ENCODE measurements around the gene VPS41.
"Not testable (repeated sequence)": the region's sequence is repeated elsewhere in the genome, so short reads cannot be mapped to it uniquely, and the experiment has no call there.

Gene VPS41

DNA sequence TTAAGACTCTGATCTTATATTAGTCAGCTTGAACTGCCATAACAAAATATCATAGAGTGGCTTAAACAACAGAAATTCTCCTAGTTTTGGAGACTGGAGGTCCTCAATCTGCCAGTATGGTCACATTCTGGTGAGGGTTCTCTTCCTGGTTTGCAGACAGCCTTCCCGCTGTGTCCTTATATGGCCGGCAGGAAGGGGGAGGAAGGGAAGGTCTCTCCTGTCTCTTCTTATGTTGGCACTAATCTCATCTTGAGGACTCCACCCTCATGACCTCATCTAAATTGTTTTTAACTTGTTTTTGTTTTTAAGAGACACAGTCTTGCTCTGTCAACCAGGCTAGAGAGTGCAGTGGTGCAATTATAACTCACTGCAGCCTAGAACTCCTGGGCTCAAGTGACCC, 53.1 kb downstream of the VPS41 start:
- DNase-seq (ENCODE audit: low read depth in 1 of 2, low spot score in 1 of 2), result no peak

- DNase-seq (ENCODE audit: low read depth in 1 of 2, low spot score in 1 of 2), result no peak
Measured at GRCh38 chr7:38855386-38855785, 53.6 kb downstream of the VPS41 start.

DNA sequence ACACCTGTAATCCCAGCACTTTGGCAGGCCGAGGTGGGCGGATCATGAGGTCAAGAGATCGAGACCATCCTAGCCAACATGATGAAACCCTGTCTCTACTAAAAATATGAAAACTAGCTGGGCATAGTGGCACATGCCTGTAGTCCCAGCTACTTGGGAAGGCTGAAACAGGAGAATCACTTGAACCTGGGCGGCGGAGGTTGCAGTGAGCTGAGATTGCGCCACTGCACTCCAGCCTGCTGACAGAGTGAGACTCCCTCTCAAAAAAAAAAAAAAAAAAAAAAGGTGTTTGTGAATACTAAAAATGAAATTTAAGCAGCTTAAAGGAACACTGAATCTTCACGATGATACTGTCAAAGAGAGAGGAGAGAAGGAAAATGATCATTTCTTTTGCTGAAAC, 54.0 kb downstream of the VPS41 start:
- not testable (repeated sequence) for DNase-seq (ENCODE audit: low read depth in 1 of 2, low spot score in 1 of 2)

- DNase-seq (ENCODE audit: low read depth in 1 of 2, low spot score in 1 of 2), result no peak
Measured at GRCh38 chr7:38851321-38851720, 57.7 kb downstream of the VPS41 start.

DNA sequence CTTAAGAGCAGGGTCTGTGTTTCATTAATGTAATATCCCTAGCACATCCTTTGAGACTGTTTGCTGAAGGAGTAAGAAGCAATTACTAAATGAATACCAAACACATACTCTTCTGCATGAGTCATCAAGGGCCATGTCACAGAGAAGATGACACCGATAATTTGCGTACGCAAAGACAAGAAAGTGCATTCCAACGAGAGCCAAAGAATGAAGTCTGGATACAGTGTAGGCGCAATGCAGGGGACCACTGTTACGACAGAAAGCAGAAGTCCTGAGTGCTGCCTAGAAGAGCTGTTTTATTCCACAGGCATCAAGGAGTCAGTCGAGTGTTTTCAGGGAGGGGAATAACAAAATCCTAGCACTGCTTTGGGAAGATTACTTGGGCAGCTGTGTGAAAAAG, 62.7 kb downstream of the VPS41 start:
- DNase-seq (ENCODE audit: low read depth in 1 of 2, low spot score in 1 of 2), result no peak

DNA sequence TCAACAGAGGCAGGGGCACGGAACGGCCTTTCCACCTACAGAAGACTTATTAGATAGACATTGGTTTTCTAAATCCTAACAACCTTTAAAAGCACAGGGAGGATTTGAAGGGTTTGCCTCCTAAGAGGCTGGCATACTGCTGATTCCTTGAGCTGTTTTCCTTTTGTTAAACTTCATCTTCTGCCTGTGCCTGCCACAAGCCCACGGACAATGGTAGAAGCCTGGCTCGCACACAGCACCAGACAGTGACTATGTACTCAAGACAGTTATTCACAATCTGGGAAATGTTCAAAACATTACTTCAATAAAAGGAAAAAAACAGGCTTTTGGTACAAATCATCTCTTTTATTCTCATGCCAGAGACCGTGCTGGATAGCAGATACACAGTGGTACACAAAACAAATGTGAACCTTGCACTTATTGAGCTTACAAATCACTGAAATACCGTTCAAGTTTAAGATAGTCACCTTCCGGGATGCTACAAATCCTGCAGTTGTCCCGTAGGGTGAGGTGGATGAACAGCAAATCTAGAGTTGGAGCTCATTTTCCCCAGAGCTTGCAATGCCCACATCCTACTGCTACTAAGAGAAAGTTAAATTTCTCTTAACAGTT, 63.9 kb downstream of the VPS41 start:
- no peak for DNase-seq (ENCODE audit: low read depth in 1 of 2, low spot score in 1 of 2)

DNA sequence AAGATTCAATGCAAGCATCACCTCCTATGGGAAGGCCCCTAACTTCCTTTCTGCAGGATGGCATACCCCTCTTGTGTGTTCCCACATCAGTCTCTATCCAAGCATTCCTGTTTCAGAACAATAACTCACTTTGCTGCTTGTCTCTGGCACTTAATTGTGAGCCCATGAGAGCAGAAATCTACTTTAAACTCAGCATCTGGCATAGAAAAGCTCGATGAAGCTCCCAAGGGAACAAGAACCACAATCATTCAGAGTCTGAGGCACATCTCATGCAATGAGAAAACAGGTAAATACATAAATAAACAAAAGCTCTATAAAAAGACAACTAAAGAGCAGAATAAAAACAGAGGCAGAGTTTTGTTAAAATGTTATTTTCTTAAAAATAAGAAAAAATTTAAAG, 66.2 kb downstream of the VPS41 start:
- DNase-seq (ENCODE audit: low read depth in 1 of 2, low spot score in 1 of 2), result no peak

GRCh38 chr7:38840736-38841460, 68.1 kb downstream of the VPS41 start:
- no peak for DNase-seq (ENCODE audit: low read depth in 1 of 2, low spot score in 1 of 2)

DNA sequence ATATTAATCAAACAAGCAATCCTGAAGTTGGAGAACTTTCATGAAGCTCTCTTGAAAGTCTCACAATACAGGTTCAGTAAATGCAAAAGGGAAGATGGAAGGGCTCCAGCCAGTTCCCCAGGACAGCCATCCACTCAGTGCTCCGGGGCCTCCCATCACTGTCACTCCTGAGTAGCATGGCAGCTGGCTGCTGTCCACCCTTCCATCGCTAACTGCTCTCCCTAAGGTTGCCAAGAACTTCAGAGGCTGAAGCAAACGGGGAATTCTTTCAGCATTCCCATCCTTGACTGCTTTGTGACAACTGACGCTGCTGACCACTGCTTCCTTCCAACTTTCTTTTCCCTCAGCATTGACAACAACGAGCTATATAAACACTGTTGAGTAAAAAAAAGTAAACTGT, 69.1 kb downstream of the VPS41 start:
- no peak for DNase-seq (ENCODE audit: low read depth in 1 of 2, low spot score in 1 of 2)

DNA sequence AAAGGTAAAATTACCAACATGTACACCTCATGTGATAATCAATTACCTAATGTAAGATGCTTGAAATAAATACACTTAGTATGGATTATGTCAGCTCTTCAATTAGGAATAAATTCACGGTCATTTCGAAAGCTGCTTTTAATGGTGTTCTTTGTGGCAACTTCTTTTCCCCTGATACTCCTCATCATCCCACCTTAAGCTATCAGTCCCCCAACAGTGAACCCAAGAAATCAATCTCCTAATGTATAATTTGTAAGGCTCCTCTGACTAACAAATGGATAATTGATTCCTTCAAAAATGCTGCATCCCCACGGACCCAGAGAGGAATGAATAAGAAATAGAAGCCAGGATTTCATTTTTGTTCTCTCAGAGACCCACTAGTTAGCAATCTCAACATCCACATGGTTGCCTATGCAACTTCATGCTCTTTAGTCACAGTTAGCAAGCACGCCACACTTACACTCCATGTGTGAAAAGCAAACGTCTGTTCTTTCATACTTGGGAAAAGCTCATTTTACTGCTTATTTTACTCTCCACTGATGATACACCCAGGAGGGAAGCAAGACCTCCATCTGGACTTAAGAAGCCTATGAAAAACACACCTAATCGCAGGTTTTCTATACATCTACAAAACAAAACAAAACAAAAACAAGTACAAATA, 70.1 kb downstream of the VPS41 start:
- DNase-seq (ENCODE audit: low read depth in 1 of 2, low spot score in 1 of 2), result no peak

GRCh38 chr7:38834357-38834756, 74.6 kb downstream of the VPS41 start:
- DNase-seq (ENCODE audit: low read depth in 1 of 2, low spot score in 1 of 2), result no peak

- DNase-seq (ENCODE audit: low read depth in 1 of 2, low spot score in 1 of 2), result no peak
Measured at GRCh38 chr7:38833329-38833728, 75.7 kb downstream of the VPS41 start.

DNA sequence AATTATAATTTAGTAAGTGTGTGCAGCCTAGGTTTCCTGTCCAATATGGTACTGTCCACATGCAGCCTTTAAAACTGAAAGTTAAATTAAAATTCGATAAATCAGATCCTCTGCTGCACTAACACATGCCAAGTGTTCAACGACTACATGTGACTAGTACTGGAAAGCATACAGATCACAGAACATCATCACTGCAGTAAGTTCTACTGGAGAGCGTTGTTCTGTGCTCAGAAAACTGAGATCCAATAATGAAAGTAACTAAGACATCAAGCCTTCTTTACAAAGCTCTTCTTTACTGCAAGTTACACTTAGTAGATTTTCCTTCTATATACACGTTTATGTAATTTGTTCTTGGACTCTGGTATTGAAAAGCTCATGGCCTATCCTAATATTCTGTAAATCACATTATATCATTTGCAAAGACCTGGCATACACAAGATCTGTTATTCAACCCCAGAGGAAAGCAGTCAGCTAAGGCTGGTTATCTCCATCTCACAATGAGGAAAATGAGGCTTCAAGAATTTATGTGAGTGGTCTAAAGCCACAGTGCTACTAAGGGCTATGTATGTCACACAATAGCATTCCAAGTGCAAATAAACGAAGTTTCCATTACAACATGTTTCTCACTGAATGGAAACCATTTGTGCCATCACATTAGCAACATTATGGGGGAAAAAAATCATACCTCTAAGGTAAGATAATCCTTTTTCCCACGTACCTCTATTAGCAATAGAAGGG, 77.6 kb downstream of the VPS41 start:
- DNase-seq (ENCODE audit: low read depth in 1 of 2, low spot score in 1 of 2), result no peak

- DNase-seq (ENCODE audit: low read depth in 1 of 2, low spot score in 1 of 2), result no peak
Measured at GRCh38 chr7:38830826-38831225, 78.2 kb downstream of the VPS41 start.

GRCh38 chr7:38829488-38830165, 79.4 kb downstream of the VPS41 start:
- DNase-seq (ENCODE audit: low read depth in 1 of 2, low spot score in 1 of 2), result no peak

GRCh38 chr7:38828026-38828425, 81.0 kb downstream of the VPS41 start:
- DNase-seq (ENCODE audit: low read depth in 1 of 2, low spot score in 1 of 2), result no peak

GRCh38 chr7:38825721-38826440, 83.1 kb downstream of the VPS41 start:
- no peak for DNase-seq (ENCODE audit: low read depth in 1 of 2, low spot score in 1 of 2)

GRCh38 chr7:38824948-38825347, 84.0 kb downstream of the VPS41 start:
- no peak for DNase-seq (ENCODE audit: low read depth in 1 of 2, low spot score in 1 of 2)

GRCh38 chr7:38822549-38822948, 86.4 kb downstream of the VPS41 start:
- no peak for DNase-seq (ENCODE audit: low read depth in 1 of 2, low spot score in 1 of 2)

DNA sequence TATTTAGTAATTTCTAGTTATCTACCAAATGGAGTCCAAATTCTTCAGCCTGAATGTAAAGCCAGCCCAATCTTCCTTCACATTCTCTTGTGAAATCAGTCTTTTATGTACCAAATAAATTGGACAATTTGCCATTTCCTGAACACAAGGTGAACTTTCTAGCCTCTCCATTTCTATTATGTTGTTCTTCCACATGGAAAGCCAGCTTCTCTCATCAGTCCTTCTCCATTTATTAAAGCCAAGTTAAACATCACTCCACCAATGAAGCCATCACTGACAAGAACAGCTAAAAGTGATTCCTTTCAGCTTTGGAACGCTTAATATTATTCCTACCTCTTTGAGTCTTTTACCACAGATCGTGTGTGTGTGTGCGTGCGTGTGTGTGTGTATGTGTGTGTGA, 88.4 kb downstream of the VPS41 start:
- no peak for DNase-seq (ENCODE audit: low read depth in 1 of 2, low spot score in 1 of 2)

GRCh38 chr7:38819463-38819862, 89.5 kb downstream of the VPS41 start:
- DNase-seq (ENCODE audit: low read depth in 1 of 2, low spot score in 1 of 2), result no peak
